ENCODE data around the gene PAN2.
"Not testable (repeated sequence)": the region's sequence is repeated elsewhere in the genome, so short reads cannot be mapped to it uniquely, and the experiment has no call there.

The PAN2 gene

DNA sequence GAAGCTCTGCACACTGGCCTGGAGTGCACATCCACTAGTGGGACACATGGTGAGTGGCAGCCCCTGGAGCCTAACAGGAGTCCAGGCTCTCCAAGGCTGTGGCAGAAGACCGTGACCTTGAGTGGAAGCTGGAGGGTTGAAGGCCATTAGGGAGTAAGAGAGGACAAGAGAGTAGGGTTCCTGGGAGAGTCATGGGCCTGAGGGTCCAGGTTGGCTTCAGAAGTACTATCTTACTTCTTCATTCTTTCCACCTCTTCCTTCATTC lies 5.3 kb upstream of the PAN2 start:
- no peak for DNase-seq

- no peak for DNase-seq
Observed at GRCh38 chr12:56338308-56339157, 4.7 kb upstream of the PAN2 start, which contains the start of gene IL23A. IL23A (plus strand) TSS chr12:56338884; CDS start chr12:56339045, 161 bp downstream.

DNA sequence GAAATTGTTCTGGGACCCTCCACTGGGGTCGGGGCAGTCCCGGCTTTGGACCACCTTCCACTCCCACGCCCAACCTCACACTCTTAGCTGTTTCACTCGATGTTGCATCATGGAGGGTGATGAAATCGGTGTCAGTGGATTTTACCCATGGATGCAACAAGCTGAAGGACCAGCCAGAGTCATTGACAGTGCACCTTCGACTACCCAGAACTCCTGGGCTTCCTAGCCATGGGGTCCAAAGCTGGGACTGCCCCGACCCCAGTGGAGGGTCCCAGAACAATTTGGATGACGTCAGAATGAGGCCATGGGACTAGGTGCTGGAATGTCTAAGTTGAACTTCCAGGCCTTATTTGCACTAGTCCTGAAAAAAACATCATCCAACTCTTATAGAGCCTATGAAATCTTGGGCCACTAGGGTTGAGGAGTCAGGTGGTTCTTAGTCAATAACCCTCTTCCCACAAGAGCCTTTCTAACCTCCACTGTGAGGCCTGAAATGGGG lies 4.0 kb upstream of the PAN2 start:
- no peak for DNase-seq

GRCh38 chr12:56336361-56337167 lies 2.8 kb upstream of the PAN2 start:
- DNase-seq = no peak

GRCh38 chr12:56335527-56335926 lies 1.7 kb upstream of the PAN2 start:
- not testable (repeated sequence) for DNase-seq

DNA sequence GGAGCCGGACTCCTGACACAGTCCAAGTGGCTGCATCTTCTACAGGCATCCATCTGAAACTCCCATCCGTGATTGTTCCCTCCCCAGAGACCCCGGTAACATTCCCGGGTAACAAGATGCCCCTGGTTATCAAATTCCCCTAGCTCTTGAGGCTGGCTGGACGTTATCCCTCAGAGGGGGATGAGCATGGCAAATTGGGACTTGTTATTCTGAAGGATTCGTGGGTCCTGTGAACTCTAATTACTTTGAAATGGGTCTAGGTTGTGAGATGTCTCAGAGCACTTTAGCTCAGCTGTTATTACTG lies 642 bp upstream of the PAN2 start:
- DNase-seq = no peak

DNA sequence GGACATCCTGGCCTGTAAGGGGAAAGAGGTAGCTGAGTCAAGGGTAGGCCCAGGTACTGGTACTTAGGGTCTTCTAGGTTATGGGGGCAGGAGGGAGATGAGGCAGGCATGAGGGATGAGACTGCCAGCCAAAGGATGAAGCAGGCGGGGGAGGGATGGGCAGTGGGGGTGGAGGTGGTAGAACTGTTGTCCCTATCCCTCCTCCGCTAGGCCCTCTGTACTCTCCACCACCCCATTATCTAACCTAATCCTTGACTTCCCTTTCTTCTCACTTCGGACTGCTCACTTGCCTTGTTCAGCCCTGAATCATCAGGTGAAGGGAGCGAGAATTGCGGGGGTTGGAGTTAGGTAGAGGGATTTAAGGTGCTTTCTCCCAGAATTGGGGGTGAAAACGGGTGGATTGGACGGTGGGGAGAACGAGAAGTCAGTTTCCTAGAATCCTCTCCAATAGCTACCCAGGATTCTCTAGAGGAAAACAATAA lies 562 bp downstream of the PAN2 start:
- DNase-seq = no peak

DNA sequence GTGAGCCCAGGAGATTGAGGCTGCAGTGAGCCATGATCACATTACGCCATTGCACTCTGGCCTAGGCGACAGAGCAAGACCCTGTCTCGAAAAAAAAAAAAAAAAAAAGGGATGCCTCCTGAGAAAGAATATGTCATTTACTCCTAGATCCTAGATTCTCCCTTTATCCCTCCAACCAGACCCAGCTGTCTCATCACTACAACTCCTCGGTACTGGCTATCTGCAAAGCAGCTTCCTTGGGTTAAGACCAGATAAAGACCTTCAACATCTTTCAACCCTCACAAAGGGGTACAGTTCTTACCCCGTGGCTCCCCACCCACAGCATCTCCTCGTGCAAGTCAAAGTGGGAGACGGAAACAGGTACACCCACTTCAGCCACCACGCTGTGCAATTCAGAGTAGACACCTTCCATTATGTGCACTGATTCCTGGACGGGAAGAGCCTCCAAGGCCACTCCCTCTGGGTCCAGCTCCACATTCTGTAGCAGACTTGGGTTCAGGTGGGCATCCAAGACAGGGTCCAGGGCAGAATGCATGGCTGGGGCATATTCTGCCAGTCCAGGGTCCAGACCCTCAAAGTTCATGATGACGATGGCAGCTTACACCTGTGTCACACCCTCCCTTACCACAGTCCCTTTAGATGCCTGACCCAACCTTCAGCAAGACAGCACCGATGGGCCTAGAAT lies 1.1 kb downstream of the PAN2 start:
- DNase-seq = no peak

- no peak for DNase-seq
Observed at GRCh38 chr12:56330936-56331490, 2.8 kb downstream of the PAN2 start.

- no peak for DNase-seq
Observed at GRCh38 chr12:56326533-56326932, 7.3 kb downstream of the PAN2 start.

DNA sequence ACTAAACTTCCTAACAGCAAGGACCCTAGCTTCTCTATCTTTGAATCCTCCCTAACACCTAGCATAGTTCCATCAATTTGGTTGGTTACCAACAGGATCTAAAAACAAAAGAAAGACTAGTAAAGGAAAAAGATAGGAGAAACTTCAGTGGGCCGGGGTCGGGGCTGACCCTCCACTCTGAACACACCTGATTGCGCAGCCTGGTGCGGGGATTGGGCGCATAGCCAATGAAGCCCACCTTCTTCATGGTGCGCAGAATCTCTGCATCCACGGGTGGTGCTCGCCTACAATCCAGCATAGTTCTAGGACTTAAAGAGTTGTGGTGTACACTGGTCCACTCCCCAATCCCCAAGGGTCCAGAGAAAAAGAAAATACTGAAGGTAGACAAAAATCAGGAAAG lies 7.7 kb downstream of the PAN2 start:
- DNase-seq = no peak

- DNase-seq = no peak
Observed at GRCh38 chr12:56324206-56324605, 9.6 kb downstream of the PAN2 start.

- DNase-seq = not testable (repeated sequence)
Observed at GRCh38 chr12:56321610-56322009, 12.2 kb downstream of the PAN2 start.

DNA sequence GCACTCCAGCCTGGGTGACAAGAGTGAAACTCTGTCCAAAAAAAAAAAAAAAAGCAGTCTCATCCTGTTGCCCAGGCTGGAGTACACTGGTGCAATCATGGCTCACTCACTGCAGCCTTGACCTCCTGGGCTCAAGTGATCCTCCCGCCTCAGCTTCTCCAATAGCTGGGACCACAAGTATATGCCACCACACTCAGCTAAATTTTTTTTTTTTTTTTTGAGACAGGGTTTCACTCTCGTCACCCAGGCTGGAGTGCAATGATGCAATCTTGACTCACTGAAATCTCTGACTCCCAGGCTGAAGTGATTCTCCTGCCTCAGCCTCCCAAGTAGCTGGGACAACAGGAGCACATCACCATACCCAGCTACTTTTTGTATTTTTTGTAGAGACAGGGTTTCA lies 12.8 kb downstream of the PAN2 start:
- DNase-seq = no peak

DNA sequence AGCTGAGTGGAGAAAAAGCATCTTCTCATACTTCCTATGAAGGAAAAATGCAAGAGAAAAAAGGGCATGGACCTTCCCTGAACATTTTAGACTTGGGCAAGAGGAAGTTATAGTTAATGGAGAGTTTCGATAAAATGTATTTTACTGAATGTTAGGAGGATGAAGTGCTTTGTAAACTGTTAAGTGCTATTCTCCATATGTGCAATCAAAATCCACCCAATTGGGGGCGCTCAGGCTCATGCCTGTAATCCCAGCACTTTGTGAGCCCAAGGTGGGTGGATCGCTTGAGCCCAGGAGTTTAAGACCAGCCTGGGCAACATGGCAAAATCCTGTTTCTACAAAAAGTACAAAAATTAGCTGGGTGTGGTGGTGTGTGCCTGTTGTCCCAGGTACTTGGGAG lies 16.1 kb downstream of the PAN2 start:
- no peak for DNase-seq

- peak; percentile 97 for DNase-seq
Observed at GRCh38 chr12:56315622-56316473, 18.0 kb downstream of the PAN2 start, which contains the start of gene CNPY2. CNPY2 (minus strand) TSS chr12:56315988; CDS start chr12:56315217, 771 bp downstream.

DNA sequence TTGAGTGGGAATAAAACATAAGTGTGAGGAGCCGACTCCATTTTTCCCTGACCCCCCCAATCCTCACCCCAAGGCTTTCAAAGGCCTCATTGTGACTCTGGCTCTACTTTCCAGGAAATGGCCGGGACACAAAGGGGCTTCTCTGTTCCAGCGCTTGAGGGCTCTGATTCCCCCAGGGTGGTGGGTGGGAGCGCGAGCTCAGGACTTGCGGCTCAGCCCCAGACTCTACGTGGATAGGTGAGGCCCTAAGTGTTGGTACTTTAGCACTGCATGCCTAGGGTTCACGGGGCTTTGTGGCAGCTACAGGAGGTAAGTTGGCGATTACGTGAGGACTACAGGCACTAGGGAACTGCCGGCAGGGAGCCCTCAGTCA lies 18.6 kb downstream of the PAN2 start:
- no peak for DNase-seq

GRCh38 chr12:56311003-56311402 lies 22.8 kb downstream of the PAN2 start:
- no peak for DNase-seq

GRCh38 chr12:56308714-56309113 lies 25.1 kb downstream of the PAN2 start:
- DNase-seq = no peak

DNA sequence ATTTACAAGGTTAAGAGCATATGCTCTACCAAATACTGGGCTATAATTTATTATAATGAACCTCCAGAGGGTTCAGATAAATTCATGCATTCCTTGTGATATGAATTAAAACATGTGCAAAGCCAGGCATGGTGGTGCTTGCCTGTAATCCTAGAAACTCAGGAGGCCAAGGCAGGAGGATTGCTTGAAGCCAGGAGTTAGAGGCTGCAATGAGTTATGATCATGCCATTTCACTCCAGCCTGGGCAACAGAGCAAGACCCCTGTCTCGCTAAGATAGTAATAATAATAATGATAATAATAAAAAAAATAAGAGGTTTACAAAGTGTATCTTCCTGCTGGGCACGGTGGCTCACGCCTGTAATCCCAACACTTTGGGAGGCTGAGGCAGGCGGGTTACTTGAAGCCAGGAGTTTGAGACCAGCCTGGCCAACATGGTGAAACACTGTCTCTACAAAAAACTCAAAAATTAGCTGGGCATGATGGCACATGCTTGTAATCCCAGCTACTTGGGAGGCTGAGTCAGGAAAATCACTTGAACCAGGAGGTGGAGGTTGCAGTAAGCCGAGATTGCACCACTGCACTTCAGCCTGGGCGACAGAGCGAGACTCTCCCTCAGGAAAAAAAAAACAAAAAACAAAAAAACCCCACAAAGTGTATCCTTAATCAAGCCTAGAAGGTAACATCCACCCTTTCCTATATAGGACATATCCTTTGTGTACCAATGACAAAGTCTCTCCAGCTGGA lies 26.4 kb downstream of the PAN2 start:
- DNase-seq = no peak

- DNase-seq = no peak
Observed at GRCh38 chr12:56304872-56305590, 28.8 kb downstream of the PAN2 start.
